Measurements from ENCODE around the gene FRMD4A. TPM values are rescaled to one million over a fixed set of nuclear protein-coding genes. Genes with fewer than 3 reads are reported as not detected.

FRMD4A gene
- total and polyA plus RNA-seq, 2 experiments from 2014 or later: 11.9 to 17.5 TPM

- no peaks in the 10 kb centered on the region for H3F3A ChIP-seq (ENCODE audit: insufficient read depth)
- H3K4me2 ChIP-seq (ENCODE audit: unreplicated experiment): no peak overlapping the region
- no peak for DNase-seq
- H3K4me3 ChIP-seq: no peak overlapping the region
- H3K9ac ChIP-seq: no peak overlapping the region
- in situ Hi-C loops (cut with MboI): no loop called here
- H3K27me3 ChIP-seq (replicated peaks; ENCODE audit: insufficient read depth): peaks cover 26% of the 10 kb centered on the region; the same call in 1 of the 2 replicates
- no peaks in the 10 kb centered on the region for H4K20me1 ChIP-seq (ENCODE audit: insufficient read depth)
- no peak overlapping the region for H2AFZ ChIP-seq
- 55 to 58% methylated on average over 6 of the region's 6 CpGs for WGBS, 2 experiments (ENCODE audit: low coverage in 1 of 2, low lambda C conversion rate in 2 of 2, missing lambda C conversion rate in 2 of 2)
- H3K36me3 ChIP-seq (ENCODE audit: low read depth): no peaks in the 10 kb centered on the region
- no peaks in the 10 kb centered on the region for H3K9me3 ChIP-seq (ENCODE audit: low read depth)
- H3K4me1 ChIP-seq (ENCODE audit: insufficient read depth): no peaks in the 10 kb centered on the region
- no peak overlapping the region for H3K27ac ChIP-seq
- TF ChIP-seq EZH2phosphoT487 (IDR thresholded peaks at IDR 0.05; ENCODE audit: insufficient read depth, low read depth) (no peak), EZH2 (IDR thresholded peaks at IDR 0.05; ENCODE audit: insufficient read depth, poor library complexity, severe bottlenecking) (no peak)
- H3K79me2 ChIP-seq (ENCODE audit: insufficient read depth): no peaks in the 10 kb centered on the region
- H3K9me2 ChIP-seq (ENCODE audit: insufficient read depth): no peaks in the 10 kb centered on the region
These were observed 44.7 kb downstream of the FRMD4A start for GRCh38 chr10:14285941-14286560.

GRCh38 chr10:14282276-14282675 is 48.4 kb downstream of the FRMD4A start:
- WGBS, 2 experiments (ENCODE audit: low coverage in 1 of 2, low lambda C conversion rate in 2 of 2, missing lambda C conversion rate in 2 of 2): 44 to 49% methylated on average over 4 of the region's 4 CpGs
- H3K27me3 ChIP-seq (replicated peaks; ENCODE audit: insufficient read depth): peaks cover 39% of the 10 kb centered on the region
- no peaks in the 10 kb centered on the region for H3K79me2 ChIP-seq (ENCODE audit: insufficient read depth)
- no peaks in the 10 kb centered on the region for H3K9me2 ChIP-seq (ENCODE audit: insufficient read depth)
- H3K9ac ChIP-seq: no peak overlapping the region
- H2AFZ ChIP-seq: no peak overlapping the region
- no peak overlapping the region for H3K4me2 ChIP-seq (ENCODE audit: unreplicated experiment)
- no peaks in the 10 kb centered on the region for H3K4me1 ChIP-seq (ENCODE audit: insufficient read depth)
- no peaks in the 10 kb centered on the region for H3K36me3 ChIP-seq (ENCODE audit: low read depth)
- H4K20me1 ChIP-seq (ENCODE audit: insufficient read depth): no peaks in the 10 kb centered on the region
- H3K4me3 ChIP-seq: no peak overlapping the region
- H3K27ac ChIP-seq: no peak overlapping the region
- no peaks in the 10 kb centered on the region for H3F3A ChIP-seq (ENCODE audit: insufficient read depth)
- no peaks in the 10 kb centered on the region for H3K9me3 ChIP-seq (ENCODE audit: low read depth)
- TF ChIP-seq EZH2 (IDR thresholded peaks at IDR 0.05; ENCODE audit: insufficient read depth, poor library complexity, severe bottlenecking) (no peak), EZH2phosphoT487 (IDR thresholded peaks at IDR 0.05; ENCODE audit: insufficient read depth, low read depth) (no peak)
- peak; percentile 19 for DNase-seq
- in situ Hi-C loops (cut with MboI): no loop called here

GRCh38 chr10:14278533-14278932 is 52.2 kb downstream of the FRMD4A start:
- no peak overlapping the region for H3K27ac ChIP-seq
- H3K4me2 ChIP-seq (ENCODE audit: unreplicated experiment): no peak overlapping the region
- no peaks in the 10 kb centered on the region for H3K36me3 ChIP-seq (ENCODE audit: low read depth)
- 66 to 70% methylated on average over 8 of the region's 8 CpGs for WGBS, 2 experiments (ENCODE audit: low coverage in 1 of 2, low lambda C conversion rate in 2 of 2, missing lambda C conversion rate in 2 of 2)
- TF ChIP-seq EZH2phosphoT487 (IDR thresholded peaks at IDR 0.05; ENCODE audit: insufficient read depth, low read depth) (no peak), EZH2 (IDR thresholded peaks at IDR 0.05; ENCODE audit: insufficient read depth, poor library complexity, severe bottlenecking) (no peak)
- H3K9me2 ChIP-seq (ENCODE audit: insufficient read depth): no peaks in the 10 kb centered on the region
- H3K4me3 ChIP-seq: no peak overlapping the region
- H3F3A ChIP-seq (ENCODE audit: insufficient read depth): no peaks in the 10 kb centered on the region
- no peaks in the 10 kb centered on the region for H3K9me3 ChIP-seq (ENCODE audit: low read depth)
- H3K79me2 ChIP-seq (ENCODE audit: insufficient read depth): no peaks in the 10 kb centered on the region
- DNase-seq: no peak
- no peaks in the 10 kb centered on the region for H4K20me1 ChIP-seq (ENCODE audit: insufficient read depth)
- peaks cover 36% of the 10 kb centered on the region for H3K27me3 ChIP-seq (replicated peaks; ENCODE audit: insufficient read depth)
- H3K4me1 ChIP-seq (ENCODE audit: insufficient read depth): no peaks in the 10 kb centered on the region
- in situ Hi-C loops (cut with MboI): no loop called here
- H3K9ac ChIP-seq: no peak overlapping the region
- no peak overlapping the region for H2AFZ ChIP-seq

GRCh38 chr10:14276210-14276609 is 54.5 kb downstream of the FRMD4A start:
- H3K4me1 ChIP-seq (ENCODE audit: insufficient read depth): no peaks in the 10 kb centered on the region
- no peaks in the 10 kb centered on the region for H3K79me2 ChIP-seq (ENCODE audit: insufficient read depth)
- TF ChIP-seq EZH2phosphoT487 (IDR thresholded peaks at IDR 0.05; ENCODE audit: insufficient read depth, low read depth) (no peak), EZH2 (IDR thresholded peaks at IDR 0.05; ENCODE audit: insufficient read depth, poor library complexity, severe bottlenecking) (no peak)
- no peak overlapping the region for H3K9ac ChIP-seq
- WGBS, 2 experiments (ENCODE audit: low coverage in 1 of 2, low lambda C conversion rate in 2 of 2, missing lambda C conversion rate in 2 of 2): 30 to 43% methylated on average over 4 of the region's 4 CpGs
- H3K4me2 ChIP-seq (ENCODE audit: unreplicated experiment): no peak overlapping the region
- H3K9me2 ChIP-seq (ENCODE audit: insufficient read depth): no peaks in the 10 kb centered on the region
- no peaks in the 10 kb centered on the region for H3F3A ChIP-seq (ENCODE audit: insufficient read depth)
- no peak overlapping the region for H3K4me3 ChIP-seq
- H4K20me1 ChIP-seq (ENCODE audit: insufficient read depth): no peaks in the 10 kb centered on the region
- no peak overlapping the region for H3K27ac ChIP-seq
- no peaks in the 10 kb centered on the region for H3K36me3 ChIP-seq (ENCODE audit: low read depth)
- H3K9me3 ChIP-seq (ENCODE audit: low read depth): no peaks in the 10 kb centered on the region
- H3K27me3 ChIP-seq (replicated peaks; ENCODE audit: insufficient read depth): peaks cover 30% of the 10 kb centered on the region
- DNase-seq: no peak
- in situ Hi-C loops (cut with MboI): no loop called here
- no peak overlapping the region for H2AFZ ChIP-seq
